Measurements from ENCODE around the gene ASL.

GRCh38 chr7:66047426-66047825 is 28.2 kb upstream of the ASL start:
- TF ChIP-seq CTCF (IDR thresholded peaks at IDR 0.05; ENCODE audit: insufficient read depth, low read depth, low read length) (no peak), EZH2 (IDR thresholded peaks at IDR 0.05; ENCODE audit: insufficient read depth, low read length) (no peak)

Measured in astrocyte (in vitro differentiated cells and primary cell).